ENCODE data around the gene GPSM1.

- TF ChIP-seq CTCF (conservative IDR thresholded peaks at IDR 0.05; ENCODE audit: low read length) (no peak), EZH2phosphoT487 (IDR thresholded peaks at IDR 0.05; ENCODE audit: borderline replicate concordance) (no peak)
Observed at GRCh38 chr9:136325358-136325757, 2.0 kb upstream of the GPSM1 start.
